GM19238 (cell line): ENCODE data around the gene SDK1.

Experiments
- DNase-seq: peaks from one replicate; pipeline ENCODE4 v3.0.0; 2011; ENCODE audit warnings: low spot score; ENCODE audit not compliant: insufficient read length

Gene SDK1

DNA sequence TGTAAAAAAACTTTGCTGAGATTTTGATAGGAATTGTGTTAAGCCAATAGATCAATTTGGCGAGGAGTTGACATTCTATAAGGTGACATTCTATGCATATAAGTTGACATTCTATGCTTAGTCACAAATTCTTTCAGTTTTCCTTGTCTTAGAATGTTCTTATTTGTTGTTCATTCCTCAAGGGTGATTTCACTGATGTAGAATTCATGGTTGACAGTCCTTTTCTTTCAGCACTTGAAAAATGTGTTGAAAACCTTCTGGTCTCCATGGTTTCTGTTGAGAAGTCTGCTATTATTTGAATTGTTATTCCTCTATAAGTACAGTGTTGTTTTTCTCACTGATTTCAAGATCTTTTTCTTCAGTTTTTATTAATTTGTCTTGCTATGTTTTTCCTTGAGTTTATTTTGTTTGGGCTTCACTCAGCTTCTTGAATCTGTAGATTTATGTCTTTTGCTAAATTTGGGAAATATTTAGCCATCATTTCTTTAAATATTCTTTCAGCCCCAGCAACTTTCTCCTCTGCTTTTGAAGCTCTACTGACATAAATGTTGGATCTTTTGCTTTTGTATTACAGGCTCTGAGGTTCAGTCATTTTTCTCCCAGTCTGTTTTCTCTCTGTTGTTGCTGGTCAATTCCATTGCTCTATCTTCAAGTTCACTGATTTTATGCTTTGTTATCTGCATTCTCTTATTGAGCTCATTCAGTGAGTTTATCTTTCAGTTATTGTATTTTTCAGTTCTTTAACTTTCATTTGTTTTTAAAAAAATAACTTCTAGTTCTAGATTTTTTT, 154.9 kb downstream of the SDK1 start:
- DNase-seq = no peak

DNA sequence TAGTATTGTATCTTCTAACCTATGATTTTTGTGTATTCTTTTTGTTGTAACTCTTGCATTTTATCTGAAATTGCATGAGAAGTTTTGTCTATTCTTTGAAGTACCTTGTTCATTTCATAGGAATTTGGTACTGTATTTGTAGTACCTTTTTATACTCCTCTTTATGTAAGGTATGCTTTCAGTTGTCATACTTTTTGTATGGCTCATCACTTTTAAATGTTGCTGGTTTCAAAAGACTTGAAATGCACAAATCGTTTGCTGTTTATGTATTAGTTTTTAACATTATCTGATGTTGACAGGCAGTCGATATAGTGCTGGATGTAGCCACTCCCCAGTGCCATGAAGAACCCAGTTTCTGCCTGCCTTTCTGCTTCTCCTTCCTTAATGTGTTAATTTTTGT, 158.1 kb downstream of the SDK1 start:
- DNase-seq = no peak

DNA sequence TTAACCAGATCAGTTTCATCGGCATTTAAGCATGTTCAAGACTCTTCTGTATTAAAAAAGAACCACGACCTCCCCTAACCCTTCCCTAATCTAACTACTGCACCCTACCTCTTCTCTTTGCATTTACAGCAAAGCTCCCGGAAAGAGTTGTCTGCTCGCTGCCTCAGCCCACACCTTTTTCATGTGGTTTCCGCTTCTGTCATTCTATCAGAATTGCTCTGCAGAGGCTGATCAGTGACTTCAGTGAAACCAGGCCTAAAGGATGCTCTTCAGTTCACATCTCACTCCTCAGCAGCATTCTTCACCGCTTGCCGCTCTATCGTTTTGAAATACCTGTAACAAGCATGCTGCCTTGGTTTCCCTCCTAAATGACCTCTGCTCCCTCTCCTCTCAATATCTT, 160.9 kb downstream of the SDK1 start:
- DNase-seq = no peak

- no peak for DNase-seq
Measured at GRCh38 chr7:3463696-3464095, 162.6 kb downstream of the SDK1 start.

DNA sequence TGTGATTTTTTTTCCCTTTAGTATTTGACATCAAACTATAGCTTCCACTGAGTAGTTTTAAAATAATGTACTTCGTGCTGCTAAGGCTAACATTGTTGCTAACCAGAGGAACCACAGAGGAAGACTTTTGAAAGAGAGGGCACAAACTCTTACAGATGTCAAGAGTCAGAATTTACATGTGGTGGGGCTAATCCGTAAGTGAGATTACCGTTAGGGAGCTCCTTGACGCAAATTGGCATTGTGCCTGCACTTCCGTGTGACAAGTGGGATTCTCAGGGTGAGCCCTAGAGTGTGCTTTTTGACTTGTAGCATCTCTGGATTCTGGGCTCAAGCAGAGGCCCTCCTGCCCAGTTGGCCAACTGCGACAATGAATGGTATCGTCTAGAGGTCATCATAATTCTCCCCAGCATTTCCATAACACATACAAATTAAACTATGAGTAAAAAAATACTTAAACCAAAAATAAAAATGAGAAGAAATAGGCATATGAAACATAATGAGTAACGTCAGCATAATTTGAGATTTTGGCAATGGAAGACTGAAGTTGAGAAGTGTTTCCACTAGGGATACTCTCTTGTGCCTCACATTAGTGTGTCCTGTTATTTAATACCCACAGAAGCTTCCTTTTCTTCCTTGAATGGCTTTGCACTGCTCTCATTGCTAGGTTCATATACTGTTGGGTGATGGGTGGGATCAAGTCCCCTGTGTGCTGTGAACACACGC, 164.0 kb downstream of the SDK1 start:
- DNase-seq = no peak

DNA sequence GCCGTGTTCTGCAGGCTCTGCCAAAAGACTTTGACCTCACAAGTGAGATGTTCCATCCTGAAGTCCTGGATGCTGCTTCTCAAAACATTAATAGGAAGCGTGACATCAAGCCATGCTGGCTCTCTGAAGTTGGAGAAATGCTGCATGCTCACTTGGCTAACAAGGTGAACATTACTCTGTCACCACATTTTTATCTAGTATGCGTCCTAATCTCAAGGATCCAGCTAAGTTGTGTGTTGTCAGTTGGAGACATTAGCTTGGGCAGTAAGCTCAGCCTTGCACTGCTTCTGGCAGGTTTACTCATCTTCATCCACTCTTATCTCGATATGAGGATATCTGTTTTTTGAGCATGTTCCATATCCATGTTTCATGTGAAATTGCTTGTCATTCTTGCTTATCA, 165.2 kb downstream of the SDK1 start:
- no peak for DNase-seq

GRCh38 chr7:3469641-3470040, 168.6 kb downstream of the SDK1 start:
- no peak for DNase-seq

DNA sequence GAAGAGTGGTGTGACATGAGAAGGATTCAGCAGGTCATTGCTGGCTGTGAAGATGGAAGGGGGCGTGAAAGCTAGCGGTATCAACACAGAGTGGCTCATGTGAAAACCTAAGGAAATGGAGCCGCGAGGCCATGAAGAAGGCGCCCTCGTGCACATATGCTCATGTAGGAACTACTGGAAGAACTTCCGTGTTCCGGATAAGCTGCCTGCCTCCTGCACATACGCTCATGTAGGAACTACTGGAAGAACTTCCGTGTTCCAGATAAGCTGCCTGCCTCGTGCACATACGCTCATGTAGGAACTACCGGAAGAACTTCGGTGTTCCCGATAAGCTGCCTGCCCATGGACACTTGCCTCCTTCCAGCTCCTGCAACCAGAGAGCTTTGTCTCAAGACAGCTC, 179.1 kb downstream of the SDK1 start:
- no peak for DNase-seq

- DNase-seq = no peak
Measured at GRCh38 chr7:3481435-3481834, 180.4 kb downstream of the SDK1 start.

DNA sequence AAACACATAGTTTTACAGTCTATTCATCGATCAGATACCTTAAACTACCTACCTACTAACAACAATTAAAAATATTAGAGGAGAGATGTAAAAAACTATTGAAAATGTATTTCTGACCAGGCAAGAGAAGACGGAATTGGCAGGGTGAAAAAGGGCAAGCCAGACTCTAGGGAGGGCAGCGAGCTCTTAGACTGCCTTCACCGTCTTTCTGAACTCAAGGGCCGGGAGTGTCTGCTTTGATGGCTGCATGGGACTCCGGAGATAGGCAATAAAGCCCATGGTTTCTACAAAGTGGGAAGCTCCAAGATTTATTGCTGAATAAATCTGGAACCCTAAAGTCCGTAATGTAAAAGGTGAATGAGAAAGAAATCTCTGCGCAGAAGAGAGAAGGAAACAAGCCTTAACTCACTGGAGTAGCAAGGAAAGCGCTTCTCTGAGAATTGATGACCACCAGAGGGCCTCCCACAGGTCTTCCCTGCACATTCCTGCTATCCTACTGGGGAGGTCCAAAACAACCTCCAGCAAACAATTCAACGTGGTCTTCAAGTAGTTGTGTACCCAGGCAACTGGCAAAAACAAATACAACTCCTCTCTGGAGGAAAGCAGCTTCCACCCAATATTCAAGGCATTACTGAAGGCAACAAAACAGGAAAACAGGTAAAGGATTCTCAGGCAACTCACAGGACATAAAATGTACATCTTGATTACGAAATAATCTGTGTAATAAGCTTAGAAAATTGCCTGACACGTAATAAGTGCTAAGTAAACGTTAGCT, 181.3 kb downstream of the SDK1 start:
- no peak for DNase-seq

DNA sequence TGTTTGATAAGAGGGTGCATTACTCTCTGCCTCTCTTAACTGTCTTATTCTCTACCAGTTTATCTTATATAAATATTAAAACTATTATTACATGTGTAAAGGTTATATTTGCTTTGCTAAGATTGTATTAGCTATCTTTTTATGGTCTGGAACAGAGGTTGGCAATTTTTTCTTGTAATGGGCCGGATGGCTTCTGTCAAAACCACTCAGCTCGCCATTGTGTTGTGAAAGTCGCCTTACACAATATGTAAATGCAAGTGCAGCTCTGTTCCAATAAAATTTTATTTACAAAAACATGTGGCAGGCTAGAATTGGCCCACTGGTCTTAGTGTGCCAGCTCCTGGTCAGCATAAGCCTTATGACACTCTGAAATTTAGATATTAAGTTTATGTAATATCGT, 185.8 kb downstream of the SDK1 start:
- DNase-seq = no peak

- no peak for DNase-seq
Measured at GRCh38 chr7:3488829-3489228, 187.8 kb downstream of the SDK1 start.

DNA sequence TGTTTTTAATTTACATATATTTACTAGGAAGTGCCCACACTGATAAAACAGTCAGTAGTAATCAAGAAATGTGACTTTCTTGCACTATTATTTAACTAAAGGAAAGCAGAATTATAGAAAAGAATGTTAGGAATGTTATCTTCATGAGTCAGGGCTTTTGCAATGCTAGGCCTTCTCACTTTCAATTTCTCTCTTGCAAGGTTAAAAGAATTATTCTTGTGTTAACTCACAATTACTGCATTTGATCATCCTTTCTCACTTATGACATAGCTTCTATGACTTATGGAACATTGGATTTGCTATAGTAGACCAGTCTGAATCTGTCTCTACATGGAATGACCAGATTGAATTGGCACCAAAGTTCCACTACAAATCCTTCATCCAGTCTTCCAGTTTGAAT, 192.4 kb downstream of the SDK1 start:
- no peak for DNase-seq

DNA sequence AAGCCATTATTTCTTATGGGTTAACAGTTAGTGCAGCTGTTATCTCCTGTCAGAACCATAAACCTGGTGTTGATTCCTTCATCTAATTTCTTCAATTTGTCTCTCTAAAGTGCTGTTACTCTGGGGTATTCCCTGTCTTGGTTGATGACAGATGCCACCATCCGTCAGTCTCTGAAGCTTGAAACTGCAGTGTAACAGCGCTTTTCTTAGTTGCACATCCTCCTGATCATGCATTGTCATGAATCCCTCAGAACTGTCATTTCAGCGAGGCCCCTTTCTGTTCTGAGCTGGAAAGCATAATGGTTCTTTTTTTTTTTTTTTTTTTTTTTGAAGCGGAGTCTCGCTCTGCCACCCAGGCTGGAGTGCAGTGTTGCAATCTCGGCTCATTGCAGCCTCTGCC, 193.9 kb downstream of the SDK1 start:
- DNase-seq = no peak

GRCh38 chr7:3495530-3495929, 194.5 kb downstream of the SDK1 start:
- DNase-seq = no peak

DNA sequence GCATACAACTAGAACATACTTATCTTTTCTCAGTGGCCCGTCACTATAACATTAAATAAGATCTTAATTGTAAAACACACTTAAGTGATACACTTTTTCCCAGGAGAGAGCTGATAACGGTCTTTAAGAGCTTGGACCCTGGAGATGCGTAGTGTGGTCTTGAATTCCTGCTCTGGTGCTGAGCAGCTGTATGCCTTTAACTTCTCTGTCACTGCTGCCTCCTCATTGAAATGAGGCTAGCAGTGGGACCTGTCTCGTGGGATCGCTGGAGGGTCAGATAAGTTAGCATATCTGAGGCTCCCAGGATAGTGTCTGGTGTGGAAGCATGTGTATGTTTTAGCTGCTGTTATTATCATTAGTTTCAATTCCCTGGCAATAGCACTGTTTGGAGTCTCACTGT, 194.9 kb downstream of the SDK1 start:
- DNase-seq = no peak

DNA sequence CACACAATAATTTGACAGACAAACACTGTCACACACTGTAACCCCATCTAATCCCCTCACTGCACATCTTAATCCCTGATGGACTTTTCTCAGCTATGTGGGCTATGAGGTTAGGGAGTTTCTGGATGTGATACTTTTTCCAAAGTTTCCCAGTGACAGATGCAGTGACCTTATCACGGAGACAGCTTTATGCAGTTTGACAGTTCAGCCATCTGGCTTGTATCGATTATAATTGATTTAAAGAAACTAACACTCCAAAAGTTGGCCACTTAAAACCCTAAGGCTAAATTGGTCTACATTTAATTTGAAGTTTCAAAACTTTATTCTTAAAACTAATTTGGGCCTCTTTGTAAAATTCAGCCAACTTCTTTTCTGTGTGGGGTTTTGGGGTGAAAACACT, 196.7 kb downstream of the SDK1 start:
- no peak for DNase-seq

GRCh38 chr7:3501671-3502070, 200.6 kb downstream of the SDK1 start:
- no peak for DNase-seq

GRCh38 chr7:3504384-3504783, 203.3 kb downstream of the SDK1 start:
- DNase-seq = no peak

DNA sequence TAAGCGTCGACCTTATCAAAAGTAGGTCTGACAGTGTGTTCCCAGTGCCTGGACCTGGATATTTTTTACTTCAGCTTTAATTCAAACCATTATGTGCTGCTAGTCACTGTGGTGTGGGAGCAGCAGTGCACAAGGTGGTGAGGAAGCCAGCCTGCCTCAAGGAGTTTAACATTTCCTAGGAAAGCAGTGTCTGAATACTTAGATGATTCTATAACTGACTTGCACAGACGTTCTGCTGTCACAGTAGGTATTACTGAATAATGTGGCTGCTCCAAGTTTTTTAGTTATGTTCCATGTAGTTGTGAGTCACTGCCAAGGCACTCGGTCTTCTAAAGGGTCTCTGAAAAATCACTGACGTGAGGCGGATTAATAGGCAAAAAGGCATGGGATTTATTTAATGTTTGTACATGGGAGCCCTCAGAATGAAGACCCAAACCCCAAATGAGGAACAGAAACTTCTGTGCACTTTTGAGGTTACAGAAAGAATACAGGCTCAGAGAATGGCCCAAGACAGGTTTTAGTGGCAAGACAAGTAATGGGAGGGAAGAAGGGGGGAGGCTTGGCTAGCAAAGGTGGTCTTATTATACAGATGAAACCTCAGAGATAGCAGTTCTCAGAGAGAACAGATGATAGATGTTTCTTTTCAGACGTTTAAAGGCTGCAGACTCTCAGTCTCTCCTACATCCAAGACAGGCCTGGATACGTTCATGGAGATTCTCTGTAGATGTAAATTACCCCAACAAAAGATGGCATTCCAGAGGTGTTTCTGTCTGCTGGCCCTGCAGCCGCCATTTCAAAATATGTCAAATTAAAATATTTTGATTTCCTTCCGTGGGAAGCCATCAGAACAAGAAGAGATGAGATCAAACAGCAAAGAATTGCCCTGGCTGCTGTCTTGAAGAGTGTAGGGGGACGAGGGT, 209.3 kb downstream of the SDK1 start:
- no peak for DNase-seq

- DNase-seq = no peak
Measured at GRCh38 chr7:3517344-3517743, 216.3 kb downstream of the SDK1 start.
